C4-2B (cell line): Measurements from ENCODE around the gene BTRC.

ENCODE experiments used
- H3K27ac ChIP-seq: fragments of 450-650 bp; 2 replicates; pipeline ENCODE4 v1.5.1; 2017
- CTCF ChIP-seq: fragments of 450-650 bp; conservative IDR thresholded peaks from 2 replicates; pipeline ENCODE4 v1.5.1; 2017; ENCODE audit warnings: mild to moderate bottlenecking
- ZFX ChIP-seq: fragments of 450-650 bp; IDR thresholded peaks from 2 replicates; pipeline ENCODE4 v1.6.1; 2017

BTRC gene

GRCh38 chr10:101458869-101459268, 104.9 kb downstream of the BTRC start:
- H3K27ac ChIP-seq = no peak overlapping the region
- TF ChIP-seq ZFX (no peak), CTCF (no peak)

- TF ChIP-seq ZFX (no peak), CTCF (no peak)
- H3K27ac ChIP-seq = no peak overlapping the region
Measured at GRCh38 chr10:101464082-101464481, 110.1 kb downstream of the BTRC start.

- TF ChIP-seq ZFX = no peak
- TF ChIP-seq CTCF = no peak
- no peak overlapping the region for H3K27ac ChIP-seq
Measured at GRCh38 chr10:101464599-101464998, 110.6 kb downstream of the BTRC start.

- TF ChIP-seq ZFX (no peak), CTCF (no peak)
- H3K27ac ChIP-seq = no peak overlapping the region
Measured at GRCh38 chr10:101466016-101466912, 112.3 kb downstream of the BTRC start.

- peak; percentile 95 for TF ChIP-seq CTCF
- TF ChIP-seq ZFX = no peak
- no peak overlapping the region for H3K27ac ChIP-seq
Measured at GRCh38 chr10:101467286-101467770, 113.4 kb downstream of the BTRC start.

- no peak overlapping the region for H3K27ac ChIP-seq
- TF ChIP-seq ZFX = no peak
- TF ChIP-seq CTCF = no peak
Measured at GRCh38 chr10:101468159-101468558, 114.2 kb downstream of the BTRC start.

- TF ChIP-seq CTCF (no peak), ZFX (no peak)
- H3K27ac ChIP-seq = no peak overlapping the region
Measured at GRCh38 chr10:101476383-101476782, 122.4 kb downstream of the BTRC start.
